HG03095 (cell line): ENCODE results near the gene LYPD8.
"Not testable (repeated sequence)": the region's sequence is repeated elsewhere in the genome, so short reads cannot be mapped to it uniquely, and the experiment has no call there.

ENCODE experiments used
- ATAC-seq: cut with Tn5 transposase; IDR thresholded peaks from one replicate; pipeline ENCODE4 v1.9.1; 2021; ENCODE audit warnings: moderate library complexity; ENCODE audit not compliant: unreplicated experiment

LYPD8 gene

GRCh38 chr1:248755517-248755916, at the start of gene LYPD8:
LYPD8 (minus strand) TSS chr1:248755759; CDS start chr1:248751081, 4,678 bp downstream.
- ATAC-seq = no peak

- ATAC-seq = peak; percentile 94
These were observed 49.5 kb upstream of the LYPD8 start for GRCh38 chr1:248804771-248805681.

GRCh38 chr1:248803501-248803900, 47.9 kb upstream of the LYPD8 start:
- not testable (repeated sequence) for ATAC-seq

GRCh38 chr1:248802454-248802853, 46.9 kb upstream of the LYPD8 start:
- ATAC-seq = no peak

- no peak for ATAC-seq
These were observed 44.9 kb upstream of the LYPD8 start for GRCh38 chr1:248800459-248800858.

- ATAC-seq = no peak
These were observed 43.2 kb upstream of the LYPD8 start for GRCh38 chr1:248798791-248799190.

- not testable (repeated sequence) for ATAC-seq
These were observed 39.1 kb upstream of the LYPD8 start for GRCh38 chr1:248794663-248795062.

- ATAC-seq = peak; percentile 80
These were observed 38.0 kb upstream of the LYPD8 start for GRCh38 chr1:248793592-248793991.

GRCh38 chr1:248792342-248792741, 36.8 kb upstream of the LYPD8 start:
- ATAC-seq = no peak

- no peak for ATAC-seq
These were observed 35.5 kb upstream of the LYPD8 start for GRCh38 chr1:248791010-248791409.

- ATAC-seq = no peak
These were observed 34.9 kb upstream of the LYPD8 start for GRCh38 chr1:248790456-248790855.

GRCh38 chr1:248789337-248789736, 33.8 kb upstream of the LYPD8 start:
- not testable (repeated sequence) for ATAC-seq

- no peak for ATAC-seq
These were observed 32.8 kb upstream of the LYPD8 start for GRCh38 chr1:248788327-248788726.

GRCh38 chr1:248787430-248787829, 31.9 kb upstream of the LYPD8 start:
- no peak for ATAC-seq

- ATAC-seq = peak; percentile 56
These were observed 30.6 kb upstream of the LYPD8 start for GRCh38 chr1:248786156-248786555.

- no peak for ATAC-seq
These were observed 27.8 kb upstream of the LYPD8 start for GRCh38 chr1:248783367-248783766.

GRCh38 chr1:248782416-248783141, 27.0 kb upstream of the LYPD8 start:
- ATAC-seq = no peak

- no peak for ATAC-seq
These were observed 23.8 kb upstream of the LYPD8 start for GRCh38 chr1:248779350-248779749.

- ATAC-seq = no peak
These were observed 23.3 kb upstream of the LYPD8 start for GRCh38 chr1:248778906-248779305.

- ATAC-seq = no peak
These were observed 21.4 kb upstream of the LYPD8 start for GRCh38 chr1:248776991-248777390.

GRCh38 chr1:248775441-248775840, 19.9 kb upstream of the LYPD8 start:
- ATAC-seq = no peak

- ATAC-seq = no peak
These were observed 4.1 kb upstream of the LYPD8 start for GRCh38 chr1:248759644-248760043.
